GM12892 (cell line): ENCODE results near the gene AP1AR.

ENCODE experiments used
- POLR2A ChIP-seq: IDR thresholded peaks from 2 replicates; pipeline ENCODE4 v1.6.1; 2011; ENCODE audit warnings: low read depth, low read length, control low read depth
- POLR2AphosphoS5 ChIP-seq: IDR thresholded peaks from 2 replicates; pipeline ENCODE4 v1.6.1; 2011; ENCODE audit warnings: low read depth, low read length, control low read depth

GRCh38 chr4:112236040-112236439, 4.5 kb downstream of the AP1AR start:
- TF ChIP-seq POLR2AphosphoS5 (no peak), POLR2A (no peak)
